HepG2 (cell line): Measurements from ENCODE around the gene TTC6. TPM values are rescaled to one million over a fixed set of nuclear protein-coding genes. Genes with fewer than 3 reads are reported as not detected.

ENCODE experiments used
- CEBPG ChIP-seq: IDR thresholded peaks from 2 replicates; pipeline ENCODE4 v1.6.1; 2016
- GABPA ChIP-seq, 2 experiments: IDR thresholded peaks; 2 replicates each; pipeline ENCODE4 v1.6.1; 2011 to 2016; ENCODE audit warnings: low read depth in 2 of 2, low read length in 1 of 2, missing biosample characterization in 1 of 2, missing genetic modification characterization in 1 of 2
- HES4 ChIP-seq: sonication (generic); formaldehyde crosslinking; IDR thresholded peaks from 2 replicates; pipeline ENCODE4 v1.9.0; 2021; ENCODE audit warnings: mild to moderate bottlenecking, missing genetic modification reagents, borderline replicate concordance
- KLF6 ChIP-seq: IDR thresholded peaks from 2 replicates; pipeline ENCODE4 v1.8.0; 2016; ENCODE audit warnings: missing biosample characterization, missing genetic modification reagents
- LCORL ChIP-seq, 2 experiments: fragments of 450-650 bp in 1 of 2; sonication (generic) in 1 of 2; formaldehyde crosslinking in 1 of 2; IDR thresholded peaks; 2 replicates each; pipeline versions ENCODE4 v1.5.0 to v1.6.1; 2017 to 2020; ENCODE audit warnings: antibody characterized with exemption in 1 of 2, missing genetic modification reagents in 1 of 2
- PHF20 ChIP-seq: sonication (generic); formaldehyde crosslinking; IDR thresholded peaks from 2 replicates; pipeline ENCODE4 v1.5.0; 2020; ENCODE audit warnings: mild to moderate bottlenecking, missing genetic modification reagents
- STAG1 ChIP-seq: sonication (generic); formaldehyde crosslinking; IDR thresholded peaks from 2 replicates; pipeline ENCODE4 v1.4.0; 2020; ENCODE audit warnings: missing genetic modification reagents
- ZBTB20 ChIP-seq: sonication (generic); formaldehyde crosslinking; IDR thresholded peaks from 2 replicates; pipeline ENCODE4 v1.8.1; 2023; ENCODE audit warnings: missing genetic modification reagents, low read depth, mild to moderate bottlenecking, borderline replicate concordance
- ZNF10 ChIP-seq: sonication (generic); formaldehyde crosslinking; IDR thresholded peaks from 2 replicates; pipeline ENCODE4 v1.4.0; 2020; ENCODE audit warnings: mild to moderate bottlenecking, low read depth, missing genetic modification reagents, borderline replicate concordance
- ZNF234 ChIP-seq: sonication (generic); formaldehyde crosslinking; conservative IDR thresholded peaks from 2 replicates; pipeline ENCODE4 v1.5.1; 2020; ENCODE audit warnings: mild to moderate bottlenecking, missing genetic modification reagents
- ZNF274 ChIP-seq: sonication (generic); formaldehyde crosslinking; IDR thresholded peaks from 2 replicates; pipeline ENCODE4 v1.5.1; 2020; ENCODE audit warnings: mild to moderate bottlenecking, missing genetic modification reagents
- ZNF331 ChIP-seq: sonication (generic); formaldehyde crosslinking; IDR thresholded peaks from 2 replicates; pipeline ENCODE4 v1.4.0; 2020; ENCODE audit warnings: missing genetic modification reagents
- ZNF354B ChIP-seq: sonication (generic); formaldehyde crosslinking; IDR thresholded peaks from 2 replicates; pipeline ENCODE4 v1.8.0; 2022; ENCODE audit warnings: mild to moderate bottlenecking, missing genetic modification reagents
- ZNF550 ChIP-seq: sonication (generic); formaldehyde crosslinking; IDR thresholded peaks from 2 replicates; pipeline ENCODE4 v1.4.0; 2020; ENCODE audit warnings: mild to moderate bottlenecking, missing genetic modification reagents, borderline replicate concordance
- ZNF598 ChIP-seq: sonication (generic); formaldehyde crosslinking; IDR thresholded peaks from 2 replicates; pipeline ENCODE4 v1.5.1; 2020; ENCODE audit warnings: mild to moderate bottlenecking, missing genetic modification reagents, borderline replicate concordance
- ZNF619 ChIP-seq: sonication (generic); formaldehyde crosslinking; IDR thresholded peaks from 2 replicates; pipeline ENCODE4 v1.4.0; 2020; ENCODE audit warnings: mild to moderate bottlenecking, missing genetic modification reagents
- ZNF768 ChIP-seq: sonication (generic); formaldehyde crosslinking; IDR thresholded peaks from 2 replicates; pipeline ENCODE4 v1.4.0; 2020; ENCODE audit warnings: missing genetic modification reagents
- ZNF792 ChIP-seq: IDR thresholded peaks from 2 replicates; pipeline ENCODE4 v1.6.1; 2016
- ZSCAN12 ChIP-seq: sonication (generic); formaldehyde crosslinking; IDR thresholded peaks from 2 replicates; pipeline ENCODE4 v1.9.0; 2021; ENCODE audit warnings: mild to moderate bottlenecking, missing genetic modification reagents
- polyA plus RNA-seq, 8 experiments: library from polyadenylated mRNA; depleted of rRNA in 3 of 8; stranded (reverse) in 7 of 8; unstranded in 1 of 8; fragments of >200 nt; fragmentation: Illumina TruSeq in 4 of 8; extraction: Trizol in 4 of 8; gene quantifications; 2 replicates each; pipeline versions ENCODE4 v1.2.1 to v1.2.3, GENCODE V29; 2011 to 2016; ENCODE audit warnings: low read depth in 4 of 8, missing spikeins in 1 of 8, mixed read lengths in 1 of 8; ENCODE audit not compliant: insufficient read depth in 1 of 8
- total RNA-seq, 5 experiments: library from RNA; depleted of rRNA; stranded (reverse); fragments of >200 nt; fragmentation: Illumina TruSeq; extraction: Trizol; gene quantifications; 2 replicates each; pipeline ENCODE4 v1.2.3, GENCODE V29; 2016; ENCODE audit warnings: low read depth in 1 of 5
- TF ChIP-seq, protein P1 (sequence below): sonication (generic); formaldehyde crosslinking; IDR thresholded peaks from 2 replicates; pipeline ENCODE4 v1.4.0; 2020; ENCODE audit warnings: missing genetic modification reagents
- TF ChIP-seq, protein P2 (sequence below): sonication (generic); formaldehyde crosslinking; IDR thresholded peaks from 2 replicates; pipeline ENCODE4 v1.4.0; 2020; ENCODE audit warnings: mild to moderate bottlenecking, missing genetic modification reagents

TTC6 gene
- total and polyA plus RNA-seq, 2 of the 13 experiments (the other 11 are each of a cell fraction or from before 2014, with no cell fraction given) = 9.3 to 27.4 TPM

DNA sequence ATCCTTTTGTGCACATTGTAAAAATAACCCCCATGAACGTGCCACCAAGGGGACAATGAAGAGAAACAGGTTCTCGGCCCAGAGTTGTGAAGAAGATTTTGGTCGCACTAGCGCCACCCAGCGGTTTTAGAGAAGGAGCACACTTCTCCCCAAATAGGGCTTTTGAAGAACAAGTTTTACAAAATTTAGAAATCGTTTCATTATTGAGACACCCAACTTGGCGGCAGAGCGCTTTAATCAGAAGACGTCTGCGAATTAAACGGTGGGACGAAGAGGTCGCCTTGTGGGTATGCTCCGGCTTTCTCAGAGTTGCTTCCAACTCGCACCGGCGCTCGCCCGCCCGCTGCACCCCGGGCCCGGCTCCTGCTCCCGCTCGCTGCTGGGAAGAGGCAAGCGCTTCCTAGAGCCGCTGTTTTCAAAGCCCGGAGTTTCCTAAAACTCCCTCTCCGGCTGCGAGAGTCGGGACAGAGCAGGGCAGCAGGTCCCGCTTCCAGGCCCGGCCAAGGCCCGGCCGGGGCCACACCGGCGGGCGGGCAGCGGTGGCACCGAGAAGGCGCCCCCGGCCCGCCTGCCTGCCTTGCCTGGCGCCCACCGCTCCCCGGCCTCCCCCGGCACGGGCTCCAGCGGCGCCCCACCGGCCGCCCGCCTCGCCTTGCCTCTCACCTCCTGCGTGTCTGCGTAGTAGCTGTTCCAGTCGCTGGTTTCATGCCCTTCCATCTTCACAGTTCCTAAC, 1.0 kb upstream of the TTC6 start (continued):
- TF ChIP-seq, protein P1, sequence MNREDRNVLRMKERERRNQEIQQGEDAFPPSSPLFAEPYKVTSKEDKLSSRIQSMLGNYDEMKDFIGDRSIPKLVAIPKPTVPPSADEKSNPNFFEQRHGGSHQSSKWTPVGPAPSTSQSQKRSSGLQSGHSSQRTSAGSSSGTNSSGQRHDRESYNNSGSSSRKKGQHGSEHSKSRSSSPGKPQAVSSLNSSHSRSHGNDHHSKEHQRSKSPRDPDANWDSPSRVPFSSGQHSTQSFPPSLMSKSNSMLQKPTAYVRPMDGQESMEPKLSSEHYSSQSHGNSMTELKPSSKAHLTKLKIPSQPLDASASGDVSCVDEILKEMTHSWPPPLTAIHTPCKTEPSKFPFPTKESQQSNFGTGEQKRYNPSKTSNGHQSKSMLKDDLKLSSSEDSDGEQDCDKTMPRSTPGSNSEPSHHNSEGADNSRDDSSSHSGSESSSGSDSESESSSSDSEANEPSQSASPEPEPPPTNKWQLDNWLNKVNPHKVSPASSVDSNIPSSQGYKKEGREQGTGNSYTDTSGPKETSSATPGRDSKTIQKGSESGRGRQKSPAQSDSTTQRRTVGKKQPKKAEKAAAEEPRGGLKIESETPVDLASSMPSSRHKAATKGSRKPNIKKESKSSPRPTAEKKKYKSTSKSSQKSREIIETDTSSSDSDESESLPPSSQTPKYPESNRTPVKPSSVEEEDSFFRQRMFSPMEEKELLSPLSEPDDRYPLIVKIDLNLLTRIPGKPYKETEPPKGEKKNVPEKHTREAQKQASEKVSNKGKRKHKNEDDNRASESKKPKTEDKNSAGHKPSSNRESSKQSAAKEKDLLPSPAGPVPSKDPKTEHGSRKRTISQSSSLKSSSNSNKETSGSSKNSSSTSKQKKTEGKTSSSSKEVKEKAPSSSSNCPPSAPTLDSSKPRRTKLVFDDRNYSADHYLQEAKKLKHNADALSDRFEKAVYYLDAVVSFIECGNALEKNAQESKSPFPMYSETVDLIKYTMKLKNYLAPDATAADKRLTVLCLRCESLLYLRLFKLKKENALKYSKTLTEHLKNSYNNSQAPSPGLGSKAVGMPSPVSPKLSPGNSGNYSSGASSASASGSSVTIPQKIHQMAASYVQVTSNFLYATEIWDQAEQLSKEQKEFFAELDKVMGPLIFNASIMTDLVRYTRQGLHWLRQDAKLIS (CRISPR knock-in tag) = peak; percentile 75; the same call in 1 of the 2 replicates
- peak; percentile 89 for TF ChIP-seq ZNF331 (CRISPR knock-in tag)
- peak; percentile 18 for TF ChIP-seq KLF6 (CRISPR knock-in tag)
- peak; percentile 94 for TF ChIP-seq HES4 (CRISPR knock-in tag)
- TF ChIP-seq ZBTB20 (CRISPR knock-in tag) = peak; percentile 65; the same call in 1 of the 2 replicates
- TF ChIP-seq ZSCAN12 (CRISPR knock-in tag) = 0 out of 2 replicates have a peak, but pooled peaks have one; percentile 18
- 0 out of 2 replicates have a peak, but pooled peaks have one; percentile 10 for TF ChIP-seq ZNF619 (CRISPR knock-in tag)
- TF ChIP-seq ZNF10 (CRISPR knock-in tag) = no peak
- peak; percentile 93 for TF ChIP-seq STAG1 (CRISPR knock-in tag)
- peak; percentile 78; the same call in 1 of the 2 replicates for TF ChIP-seq ZNF550 (CRISPR knock-in tag)
- peak; percentile 96; the same call in 1 of the 2 replicates for TF ChIP-seq ZNF234
- TF ChIP-seq ZNF354B = 0 out of 2 replicates have a peak, but pooled peaks have one; percentile 72
- peak; percentile 61 for TF ChIP-seq ZNF768 (CRISPR knock-in tag)
- TF ChIP-seq GABPA (IDR thresholded peaks at IDR 0.05; ENCODE audit: low read depth, low read length) = no peak
- TF ChIP-seq GABPA (CRISPR knock-in tag; IDR thresholded peaks at IDR 0.05; ENCODE audit: low read depth) = peak; percentile 36; the same call in 1 of the 2 replicates
- TF ChIP-seq ZNF792 (CRISPR knock-in tag) = peak; percentile 89
- TF ChIP-seq ZNF274 = 0 out of 2 replicates have a peak, but pooled peaks have one; percentile 50
- peak; percentile 89; the same call in 1 of the 2 replicates for TF ChIP-seq ZNF598 (CRISPR knock-in tag)
- TF ChIP-seq CEBPG (CRISPR knock-in tag) = peak; percentile 47
- TF ChIP-seq LCORL (IDR thresholded peaks at IDR 0.05) = no peak
- 0 out of 2 replicates have a peak, but pooled peaks have one; percentile 68 for TF ChIP-seq LCORL (CRISPR knock-in tag; IDR thresholded peaks at IDR 0.05)
- TF ChIP-seq, protein P2, sequence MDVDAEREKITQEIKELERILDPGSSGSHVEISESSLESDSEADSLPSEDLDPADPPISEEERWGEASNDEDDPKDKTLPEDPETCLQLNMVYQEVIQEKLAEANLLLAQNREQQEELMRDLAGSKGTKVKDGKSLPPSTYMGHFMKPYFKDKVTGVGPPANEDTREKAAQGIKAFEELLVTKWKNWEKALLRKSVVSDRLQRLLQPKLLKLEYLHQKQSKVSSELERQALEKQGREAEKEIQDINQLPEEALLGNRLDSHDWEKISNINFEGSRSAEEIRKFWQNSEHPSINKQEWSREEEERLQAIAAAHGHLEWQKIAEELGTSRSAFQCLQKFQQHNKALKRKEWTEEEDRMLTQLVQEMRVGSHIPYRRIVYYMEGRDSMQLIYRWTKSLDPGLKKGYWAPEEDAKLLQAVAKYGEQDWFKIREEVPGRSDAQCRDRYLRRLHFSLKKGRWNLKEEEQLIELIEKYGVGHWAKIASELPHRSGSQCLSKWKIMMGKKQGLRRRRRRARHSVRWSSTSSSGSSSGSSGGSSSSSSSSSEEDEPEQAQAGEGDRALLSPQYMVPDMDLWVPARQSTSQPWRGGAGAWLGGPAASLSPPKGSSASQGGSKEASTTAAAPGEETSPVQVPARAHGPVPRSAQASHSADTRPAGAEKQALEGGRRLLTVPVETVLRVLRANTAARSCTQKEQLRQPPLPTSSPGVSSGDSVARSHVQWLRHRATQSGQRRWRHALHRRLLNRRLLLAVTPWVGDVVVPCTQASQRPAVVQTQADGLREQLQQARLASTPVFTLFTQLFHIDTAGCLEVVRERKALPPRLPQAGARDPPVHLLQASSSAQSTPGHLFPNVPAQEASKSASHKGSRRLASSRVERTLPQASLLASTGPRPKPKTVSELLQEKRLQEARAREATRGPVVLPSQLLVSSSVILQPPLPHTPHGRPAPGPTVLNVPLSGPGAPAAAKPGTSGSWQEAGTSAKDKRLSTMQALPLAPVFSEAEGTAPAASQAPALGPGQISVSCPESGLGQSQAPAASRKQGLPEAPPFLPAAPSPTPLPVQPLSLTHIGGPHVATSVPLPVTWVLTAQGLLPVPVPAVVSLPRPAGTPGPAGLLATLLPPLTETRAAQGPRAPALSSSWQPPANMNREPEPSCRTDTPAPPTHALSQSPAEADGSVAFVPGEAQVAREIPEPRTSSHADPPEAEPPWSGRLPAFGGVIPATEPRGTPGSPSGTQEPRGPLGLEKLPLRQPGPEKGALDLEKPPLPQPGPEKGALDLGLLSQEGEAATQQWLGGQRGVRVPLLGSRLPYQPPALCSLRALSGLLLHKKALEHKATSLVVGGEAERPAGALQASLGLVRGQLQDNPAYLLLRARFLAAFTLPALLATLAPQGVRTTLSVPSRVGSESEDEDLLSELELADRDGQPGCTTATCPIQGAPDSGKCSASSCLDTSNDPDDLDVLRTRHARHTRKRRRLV (CRISPR knock-in tag) = peak; percentile 82
- peak; percentile 28; the same call in 1 of the 2 replicates for TF ChIP-seq PHF20 (CRISPR knock-in tag)
